ENCODE results near the gene CTSV. TPM values are rescaled to one million over a fixed set of nuclear protein-coding genes. Genes with fewer than 3 reads are reported as not detected.
A peak's percentile ranks its signal among the peaks of the same experiment; 100 is the strongest.
"Not testable (repeated sequence)": the region's sequence is repeated elsewhere in the genome, so short reads cannot be mapped to it uniquely, and the experiment has no call there.

Gene CTSV
- 10 to 100 TPM; 20.0 to 35.2 (median 26.1) TPM for polyA plus RNA-seq (ENCODE audit: insufficient read length in 4 of 4)

GRCh38 chr9:97038611-97039513 lies at the start of gene CTSV:
Gene CTSV (minus strand): TSS chr9:97039142. CDS start chr9:97038043, 1,099 bp downstream.
- DNase-seq (ENCODE audit: low read depth in 4 of 4, low spot score in 2 of 4): peak; percentile 53 to 79 (median 71)

DNA sequence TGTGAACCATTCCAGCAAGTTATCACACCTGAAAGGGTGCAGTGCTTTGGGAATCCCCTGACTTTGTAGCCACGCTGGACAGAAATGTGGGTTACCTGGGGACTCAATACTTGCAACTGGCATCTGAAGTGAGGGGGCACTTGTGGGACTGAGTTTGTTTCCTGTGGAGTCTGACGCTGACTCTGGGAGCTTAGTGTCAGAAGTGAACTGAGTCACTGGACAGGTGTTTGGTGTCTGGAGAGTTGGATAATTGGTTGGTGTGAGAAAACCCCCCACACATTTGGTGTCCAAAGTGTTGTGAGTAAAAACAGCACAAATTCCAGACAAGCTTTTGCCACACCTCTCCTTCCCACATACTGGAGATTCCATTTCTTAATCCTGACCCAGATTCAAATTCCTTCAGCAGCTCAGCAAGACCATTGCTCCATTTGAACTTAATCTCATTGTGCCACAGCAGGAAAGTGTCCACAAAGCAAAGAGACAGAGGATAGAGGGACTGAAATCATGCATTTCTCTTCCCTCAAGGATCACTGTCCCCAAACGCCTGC lies 48.8 kb upstream of the CTSV start:
- DNase-seq (ENCODE audit: low read depth in 4 of 4, low spot score in 2 of 4): not testable (repeated sequence)

- DNase-seq (ENCODE audit: low read depth in 4 of 4, low spot score in 2 of 4): not testable (repeated sequence)
Observed at GRCh38 chr9:97084562-97084991, 45.6 kb upstream of the CTSV start.

- DNase-seq (ENCODE audit: low read depth in 4 of 4, low spot score in 2 of 4): no peak
Observed at GRCh38 chr9:97078362-97078761, 39.4 kb upstream of the CTSV start.

DNA sequence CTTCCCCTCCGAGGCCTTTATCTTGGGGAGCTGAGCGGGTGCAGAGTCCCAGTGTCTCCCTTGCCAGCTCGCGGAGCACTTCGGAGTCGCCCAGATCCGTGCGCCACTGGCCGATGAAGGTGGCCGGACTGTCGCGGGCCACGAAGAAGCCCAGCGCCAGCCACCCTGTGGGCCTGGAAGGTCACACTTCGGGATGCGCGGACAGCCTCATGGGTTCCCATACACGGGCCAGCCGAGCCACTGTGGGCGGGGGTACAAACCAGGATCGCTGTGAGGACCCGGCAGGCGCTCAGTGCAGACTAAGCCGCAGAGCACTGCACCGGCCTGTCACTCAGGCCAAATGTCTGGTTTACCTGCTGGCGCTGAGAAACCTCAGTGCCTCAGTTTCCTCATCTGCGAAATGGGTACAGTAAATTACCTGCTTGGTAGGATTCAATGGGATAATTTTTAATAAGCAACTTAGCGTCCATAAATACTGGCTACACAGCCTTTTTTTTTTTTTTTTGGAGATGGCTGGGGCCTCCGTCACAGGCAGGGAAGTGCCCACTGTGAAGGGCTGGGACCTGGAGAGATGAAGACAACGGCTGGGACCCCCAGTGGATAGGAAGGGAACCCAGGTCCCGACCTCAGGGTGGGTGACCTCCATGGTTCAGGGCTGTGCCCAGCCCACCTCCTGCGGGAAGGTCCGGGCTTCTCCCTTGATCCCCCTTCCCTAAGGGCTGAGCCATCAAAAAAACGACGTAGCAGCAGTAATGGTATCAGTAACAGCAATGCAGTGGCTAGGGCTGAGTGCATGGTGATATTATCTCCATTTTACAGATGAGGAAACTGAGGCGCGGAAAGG lies 38.7 kb upstream of the CTSV start:
- no peak for DNase-seq (ENCODE audit: low read depth in 4 of 4, low spot score in 2 of 4)

DNA sequence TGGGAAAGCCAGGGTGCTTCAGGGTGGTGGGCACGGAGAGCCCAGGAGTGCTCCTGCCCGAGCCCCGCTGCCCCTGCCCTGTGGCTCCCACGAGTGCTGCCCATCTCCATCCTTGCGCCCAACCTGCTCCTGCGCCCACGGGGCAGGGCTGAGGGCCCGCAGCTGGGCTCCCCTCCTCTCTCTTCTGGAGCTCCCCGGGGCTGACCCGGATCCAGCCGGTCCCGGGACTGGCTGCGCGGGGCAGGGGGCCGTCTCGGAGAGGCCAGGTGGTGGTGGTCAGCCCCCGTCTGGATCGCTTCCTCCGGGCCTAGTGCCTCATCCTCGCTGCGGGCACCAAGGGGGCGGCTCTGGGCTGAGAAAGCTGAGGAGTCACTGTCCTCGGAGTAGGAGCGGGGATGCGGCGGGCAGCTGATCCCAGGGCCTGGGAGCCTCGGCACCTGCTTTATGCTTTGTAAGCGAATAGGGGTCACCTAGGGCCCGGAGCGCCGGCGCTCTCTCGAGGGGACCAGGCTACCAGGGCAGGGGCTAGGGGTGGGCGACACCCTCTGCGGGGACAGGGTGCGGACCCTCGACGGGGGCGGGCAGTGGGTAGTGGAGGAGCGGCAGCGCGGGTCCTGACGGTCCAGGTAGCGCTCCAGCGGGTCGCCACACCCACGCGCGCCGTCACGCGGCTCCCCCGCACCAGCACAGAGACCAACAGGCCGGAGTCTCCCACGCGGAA lies 37.9 kb upstream of the CTSV start:
- not testable (repeated sequence) for DNase-seq (ENCODE audit: low read depth in 4 of 4, low spot score in 2 of 4)

DNA sequence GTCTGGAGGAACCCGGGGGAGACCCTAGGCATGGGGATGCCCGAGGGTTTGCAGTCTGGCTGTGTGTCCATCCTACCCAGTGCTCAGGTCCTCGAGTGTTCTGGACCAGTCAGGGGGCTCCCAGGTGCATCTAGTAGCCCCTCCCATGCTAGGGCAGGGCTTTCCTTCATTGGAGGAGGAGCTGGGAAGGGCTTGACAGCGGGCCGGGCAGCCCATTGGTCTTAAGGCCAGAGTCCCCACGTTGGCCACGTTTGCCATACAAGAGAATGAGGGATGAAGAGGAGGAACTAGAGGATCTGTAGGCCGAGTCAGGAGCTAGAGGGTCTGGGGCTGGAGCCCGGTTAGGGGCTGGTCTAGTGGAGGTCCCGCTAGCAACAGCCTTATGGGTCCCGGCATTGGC lies 37.3 kb upstream of the CTSV start:
- no peak for DNase-seq (ENCODE audit: low read depth in 4 of 4, low spot score in 2 of 4)

GRCh38 chr9:97075289-97075985 lies 36.5 kb upstream of the CTSV start:
- no peak for DNase-seq (ENCODE audit: low read depth in 4 of 4, low spot score in 2 of 4)

- DNase-seq (ENCODE audit: low read depth in 4 of 4, low spot score in 2 of 4): no peak
Observed at GRCh38 chr9:97073506-97073905, 34.6 kb upstream of the CTSV start.

GRCh38 chr9:97072285-97072776 lies 33.4 kb upstream of the CTSV start:
- DNase-seq (ENCODE audit: low read depth in 4 of 4, low spot score in 2 of 4): no peak

GRCh38 chr9:97070325-97070724 lies 31.4 kb upstream of the CTSV start:
- not testable (repeated sequence) for DNase-seq (ENCODE audit: low read depth in 4 of 4, low spot score in 2 of 4)

- no peak for DNase-seq (ENCODE audit: low read depth in 4 of 4, low spot score in 2 of 4)
Observed at GRCh38 chr9:97067490-97067889, 28.5 kb upstream of the CTSV start.

- DNase-seq (ENCODE audit: low read depth in 4 of 4, low spot score in 2 of 4): no peak
Observed at GRCh38 chr9:97064176-97064575, 25.2 kb upstream of the CTSV start.

DNA sequence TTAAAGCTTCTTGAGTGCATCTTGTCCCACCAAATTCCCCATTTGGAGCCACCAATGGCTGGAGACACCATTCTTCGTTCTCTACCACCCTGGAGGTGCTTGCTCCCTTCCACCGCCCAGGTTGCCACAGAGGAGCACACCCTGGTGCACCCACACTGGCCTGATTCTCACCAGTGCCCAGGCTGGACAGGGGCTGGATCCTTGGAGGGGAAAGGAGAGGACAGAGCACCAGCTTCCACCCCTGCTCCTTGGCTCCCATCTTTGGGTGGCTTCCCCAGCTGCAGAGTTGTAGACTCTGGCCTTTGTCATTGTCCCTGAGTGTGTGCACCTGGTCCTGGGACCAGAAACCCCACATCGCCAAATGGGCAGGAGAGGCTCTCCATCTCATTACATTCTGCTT lies 21.9 kb upstream of the CTSV start:
- no peak for DNase-seq (ENCODE audit: low read depth in 4 of 4, low spot score in 2 of 4)

DNA sequence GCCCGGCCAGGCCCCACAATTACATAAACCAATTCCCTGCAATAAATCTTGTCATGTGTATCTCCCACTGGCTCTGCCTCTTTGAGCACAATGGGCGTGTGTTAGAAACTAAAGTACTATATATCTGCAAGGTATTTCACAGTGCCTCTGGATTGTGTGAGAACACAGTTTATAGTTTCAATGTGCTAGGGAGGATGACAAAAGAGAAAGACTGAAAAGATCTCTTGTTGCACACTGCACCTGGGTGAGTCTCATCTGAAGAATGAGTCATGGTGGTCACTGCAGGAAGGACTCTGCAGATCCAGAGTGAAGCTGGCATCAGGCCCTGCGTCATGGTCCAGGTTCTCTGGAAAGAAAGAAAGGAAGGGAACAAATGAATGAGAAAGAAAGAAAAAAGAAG lies 20.7 kb upstream of the CTSV start:
- no peak for DNase-seq (ENCODE audit: low read depth in 4 of 4, low spot score in 2 of 4)

DNA sequence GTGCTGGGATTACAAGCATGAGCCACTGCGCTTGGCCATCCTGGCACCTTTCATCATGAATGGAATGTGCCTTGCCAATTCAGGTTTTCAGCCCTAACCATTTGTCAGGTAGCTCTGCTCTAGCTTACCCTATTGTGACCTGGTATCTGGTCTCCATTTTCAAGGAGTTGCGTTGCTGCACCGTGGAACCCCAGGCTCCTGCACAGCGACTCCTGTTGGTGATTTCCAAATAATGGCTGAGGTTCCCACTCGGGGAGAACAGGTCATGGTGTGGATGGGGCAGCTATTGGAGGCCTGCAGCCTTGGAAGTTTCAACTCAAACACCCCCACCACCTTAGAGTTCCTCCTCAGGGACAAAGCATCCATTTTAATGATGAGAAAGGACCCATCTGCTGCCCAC lies 18.7 kb upstream of the CTSV start:
- no peak for DNase-seq (ENCODE audit: low read depth in 4 of 4, low spot score in 2 of 4)

DNA sequence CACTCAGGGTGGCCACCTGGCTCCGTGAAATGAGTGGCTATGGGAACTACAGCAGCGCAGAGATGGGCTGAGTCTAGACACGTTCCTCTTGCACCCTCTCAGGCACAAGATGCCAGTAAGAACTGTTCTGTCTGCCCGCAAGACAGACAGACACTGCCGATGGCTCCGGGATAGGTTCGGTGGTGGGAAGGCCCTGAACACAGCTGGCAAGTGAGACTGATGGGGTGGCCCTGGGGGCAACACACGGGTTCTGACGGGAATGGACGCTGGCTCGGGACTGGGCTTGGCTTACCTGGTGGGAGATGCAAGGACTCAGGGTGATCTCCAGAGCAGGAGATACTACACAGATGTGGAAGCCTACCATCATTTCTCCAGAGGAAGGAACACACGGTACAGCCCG lies 16.9 kb upstream of the CTSV start:
- not testable (repeated sequence) for DNase-seq (ENCODE audit: low read depth in 4 of 4, low spot score in 2 of 4)

- no peak for DNase-seq (ENCODE audit: low read depth in 4 of 4, low spot score in 2 of 4)
Observed at GRCh38 chr9:97053717-97054116, 14.8 kb upstream of the CTSV start.

DNA sequence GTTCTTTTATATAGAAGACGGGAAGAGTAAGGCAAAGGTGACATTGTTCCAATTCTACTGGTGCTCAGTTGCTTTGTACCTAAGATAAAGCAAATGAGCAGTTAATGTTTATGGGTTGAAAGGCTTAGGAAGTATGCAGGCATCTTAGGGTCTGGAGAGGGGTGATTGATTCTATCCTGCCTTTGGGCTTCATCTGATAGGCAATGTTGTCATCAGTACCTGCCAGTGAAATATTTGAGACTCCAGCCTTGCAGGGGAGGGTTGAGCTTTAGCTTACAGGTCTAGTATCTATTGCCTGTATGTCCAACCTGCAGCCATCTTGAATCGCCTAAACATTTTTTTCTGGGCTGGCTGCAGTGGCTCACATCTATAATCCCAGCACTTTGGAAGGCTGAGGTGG lies 13.8 kb upstream of the CTSV start:
- no peak for DNase-seq (ENCODE audit: low read depth in 4 of 4, low spot score in 2 of 4)

DNA sequence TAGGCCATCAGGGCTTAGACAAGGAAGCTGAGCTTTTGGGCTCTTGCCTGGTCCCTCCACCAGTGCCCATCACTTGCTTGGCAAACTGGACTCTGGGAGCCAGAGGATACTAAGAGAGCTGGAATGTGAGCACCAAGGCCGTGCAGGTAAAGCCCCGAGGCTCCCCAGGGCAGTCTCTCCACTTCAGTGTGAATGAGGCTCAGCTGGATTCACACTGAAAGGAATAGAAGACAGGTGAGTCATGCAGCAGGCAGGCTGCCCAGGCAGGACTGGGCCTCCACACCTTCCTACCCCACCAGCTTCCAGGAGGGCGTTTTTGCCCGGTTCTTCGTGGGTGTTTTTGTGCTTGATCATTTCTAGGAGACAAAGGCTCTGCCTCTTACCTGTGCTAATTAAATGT lies 7.3 kb upstream of the CTSV start:
- no peak for DNase-seq (ENCODE audit: low read depth in 4 of 4, low spot score in 2 of 4)
